Coronary artery (tissue), 2 donors: ENCODE measurements around the gene PLA2G2C.
"Not testable (repeated sequence)": the region's sequence is repeated elsewhere in the genome, so short reads cannot be mapped to it uniquely, and the experiment has no call there.

ENCODE experiments used
- DNase-seq: peaks from one replicate; pipeline ENCODE4 v3.0.0-alpha.2; 2017; ENCODE audit warnings: low spot score
- H3K27ac ChIP-seq, 2 donors: fragments of 200-600 bp; sonication (generic); one replicate each; pipeline ENCODE4 v1.5.1; 2016 to 2019
- H3K4me3 ChIP-seq: fragments of 200-600 bp; sonication (generic); 2 replicates; pipeline ENCODE4 v1.5.1; 2016; ENCODE audit warnings: mild to moderate bottlenecking, moderate library complexity
- CTCF ChIP-seq: fragments of 200-600 bp; sonication (generic); IDR thresholded peaks from one replicate; pipeline ENCODE4 v1.5.1; 2019; ENCODE audit warnings: antibody characterized with exemption

Gene PLA2G2C

GRCh38 chr1:20134995-20135394 lies 51.3 kb downstream of the PLA2G2C start:
- no peak overlapping the region for H3K4me3 ChIP-seq
- DNase-seq: no peak
- no peak for TF ChIP-seq CTCF
- no peak overlapping the region for H3K27ac ChIP-seq

- H3K27ac ChIP-seq, H3K4me3 ChIP-seq: not testable (repeated sequence)
- DNase-seq: peak; percentile 56
Measured at GRCh38 chr1:20130518-20130917, 55.8 kb downstream of the PLA2G2C start.

- no peak for TF ChIP-seq CTCF
- peak; percentile 49 for DNase-seq
- H3K4me3 ChIP-seq: no peak overlapping the region
- H3K27ac ChIP-seq: no peak overlapping the region
Measured at GRCh38 chr1:20126806-20127440, 59.4 kb downstream of the PLA2G2C start.

GRCh38 chr1:20126041-20126805 lies 60.1 kb downstream of the PLA2G2C start:
- H3K27ac ChIP-seq: no peak overlapping the region

GRCh38 chr1:20125100-20125499 lies 61.2 kb downstream of the PLA2G2C start:
- Histone ChIP-seq H3K27ac (no peak overlapping the region), H3K4me3 (no peak overlapping the region)
- TF ChIP-seq CTCF: no peak
- DNase-seq: peak; percentile 43

More at GRCh38 chr1:20126041-20126805, 60.1 kb downstream of the PLA2G2C start:
- no peak overlapping the region for H3K4me3 ChIP-seq
- no peak for TF ChIP-seq CTCF
- DNase-seq: peak; percentile 52

- Histone ChIP-seq H3K4me3 (no peak overlapping the region), H3K27ac (no peak overlapping the region)
- TF ChIP-seq CTCF: no peak
- DNase-seq: peak; percentile 56
Measured at GRCh38 chr1:20124456-20125057, 61.8 kb downstream of the PLA2G2C start.

- DNase-seq: no peak
- no peak overlapping the region for H3K4me3 ChIP-seq
- no peak for TF ChIP-seq CTCF
- H3K27ac ChIP-seq: no peak overlapping the region
Measured at GRCh38 chr1:20123722-20124455, 62.4 kb downstream of the PLA2G2C start.
